Measurements from ENCODE around the gene CDC42BPB.
A peak's percentile ranks its signal among the peaks of the same experiment; 100 is the strongest.
"Not testable (repeated sequence)": the region's sequence is repeated elsewhere in the genome, so short reads cannot be mapped to it uniquely, and the experiment has no call there.

The CDC42BPB gene

GRCh38 chr14:103052407-103052806 lies 4.9 kb downstream of the CDC42BPB start:
- DNase-seq (ENCODE audit: low spot score): no peak

GRCh38 chr14:103050935-103051334 lies 6.4 kb downstream of the CDC42BPB start:
- no peak for DNase-seq (ENCODE audit: low spot score)

- not testable (repeated sequence) for DNase-seq (ENCODE audit: low spot score)
Measured at GRCh38 chr14:103047453-103047852, 9.9 kb downstream of the CDC42BPB start.

GRCh38 chr14:103045371-103045869 lies 11.9 kb downstream of the CDC42BPB start:
- no peak for DNase-seq (ENCODE audit: low spot score)

DNA sequence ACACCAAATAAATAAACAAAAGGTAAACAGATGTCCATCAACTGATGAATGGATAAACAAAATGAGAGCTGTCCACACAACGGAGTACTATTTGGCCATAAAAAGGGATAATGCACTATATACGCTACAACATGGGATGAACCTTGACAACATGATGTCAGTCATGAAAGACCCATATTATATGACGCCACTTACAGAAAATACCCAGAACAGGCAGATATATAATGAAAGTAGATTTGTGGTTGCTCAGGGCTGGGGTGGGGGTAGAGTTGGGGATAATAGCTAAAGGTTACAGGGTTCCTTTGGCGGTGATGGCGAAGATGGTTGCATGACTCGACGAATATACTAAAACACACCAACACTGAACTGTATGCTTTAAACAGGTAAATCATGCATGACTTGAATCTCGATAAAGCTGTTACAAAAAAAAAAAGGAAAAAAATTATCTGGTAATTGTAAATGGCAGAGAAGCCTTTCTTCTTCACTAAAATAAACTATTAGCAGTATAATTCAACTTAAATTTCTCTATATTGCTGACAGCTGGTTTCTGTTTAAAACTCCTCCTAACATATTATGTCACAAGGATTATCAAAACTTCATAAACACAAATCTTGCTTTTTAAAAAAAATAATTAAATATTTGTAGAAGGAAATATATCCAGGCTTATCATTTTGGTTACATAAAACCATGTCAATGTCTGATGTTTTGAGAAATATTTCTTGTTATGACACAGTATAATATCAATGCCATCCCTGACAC lies 13.9 kb downstream of the CDC42BPB start:
- DNase-seq (ENCODE audit: low spot score): no peak

- DNase-seq (ENCODE audit: low spot score): no peak
Measured at GRCh38 chr14:103041464-103041863, 15.9 kb downstream of the CDC42BPB start.

DNA sequence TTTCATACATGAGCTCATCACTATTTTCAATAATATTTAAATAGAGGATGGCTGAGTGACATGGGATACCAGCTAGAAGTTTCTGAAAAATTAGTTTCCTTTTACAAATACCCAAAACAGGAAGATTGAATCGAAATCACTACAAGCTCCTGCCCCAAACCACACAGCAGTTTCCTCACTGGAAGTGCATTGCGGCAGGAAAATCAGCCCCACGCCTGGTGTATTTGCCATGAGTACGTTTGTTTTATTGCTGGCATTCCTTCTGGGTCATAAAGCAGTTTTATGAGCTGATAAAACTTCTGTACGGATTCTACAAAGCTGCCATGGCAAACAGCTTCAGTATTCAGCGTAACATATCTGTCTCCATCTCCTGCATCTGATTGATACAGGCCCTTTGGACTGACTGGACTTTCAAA lies 23.7 kb downstream of the CDC42BPB start:
- peak; percentile 56 for DNase-seq (ENCODE audit: low spot score)

DNA sequence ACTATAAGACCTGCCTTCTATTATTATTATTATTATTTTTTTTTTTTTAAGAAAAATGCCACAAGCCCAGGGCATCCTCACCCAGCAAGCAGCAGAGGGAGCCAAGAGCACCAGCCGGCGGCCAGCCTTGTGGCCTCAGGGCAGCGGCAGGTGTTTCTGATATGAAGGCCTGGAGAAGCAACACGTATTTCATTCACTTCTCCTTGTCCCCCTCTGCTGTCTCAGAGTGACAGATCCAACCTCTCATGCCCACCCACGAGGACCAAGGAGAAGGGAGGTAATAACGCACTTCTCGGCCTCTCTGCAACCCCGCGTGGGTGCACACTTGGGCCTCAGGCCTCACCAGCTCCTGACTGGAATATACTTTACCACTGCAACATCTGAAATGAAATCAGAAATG lies 25.4 kb downstream of the CDC42BPB start:
- DNase-seq (ENCODE audit: low spot score): no peak

GRCh38 chr14:103031566-103031911 lies 25.8 kb downstream of the CDC42BPB start:
- DNase-seq (ENCODE audit: low spot score): no peak

DNA sequence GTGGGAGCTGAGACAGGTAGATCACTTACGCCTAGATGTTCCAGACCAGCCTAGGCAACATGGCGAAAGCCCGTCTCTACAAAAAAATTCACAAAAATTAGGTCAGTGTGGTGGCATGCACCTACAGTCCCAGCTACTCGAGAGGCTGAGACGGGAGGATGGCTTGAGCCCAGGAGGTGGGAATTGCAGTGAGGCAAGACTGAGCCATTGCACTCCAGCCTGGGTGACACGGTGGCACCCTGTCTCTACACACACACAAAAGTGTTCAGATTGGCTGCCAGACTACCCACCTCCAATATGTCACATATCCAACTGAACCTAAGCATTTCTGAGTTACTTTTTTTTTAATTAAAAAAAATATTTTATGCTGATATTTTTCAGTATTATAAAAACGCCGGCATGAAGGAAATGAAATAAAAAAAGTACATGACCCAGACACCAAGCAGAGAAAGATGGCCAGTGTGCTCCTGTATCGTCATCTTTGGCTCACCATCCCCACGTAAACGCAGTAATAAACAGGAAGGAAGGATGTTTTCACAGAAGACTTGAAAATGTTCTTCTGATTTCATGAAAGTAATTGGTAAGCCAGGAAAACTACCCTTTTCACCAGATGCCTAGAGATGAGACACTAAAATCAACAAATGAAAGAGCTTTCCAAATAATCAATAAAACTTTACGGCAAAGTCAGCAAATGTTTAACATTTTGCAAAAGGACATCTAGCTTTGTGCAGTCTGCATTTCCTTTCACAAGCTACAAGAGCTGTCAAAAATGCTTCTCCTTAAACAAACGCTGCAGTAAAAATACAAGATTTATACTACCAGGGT lies 26.4 kb downstream of the CDC42BPB start:
- DNase-seq (ENCODE audit: low spot score): no peak

- no peak for DNase-seq (ENCODE audit: low spot score)
Measured at GRCh38 chr14:103029936-103030335, 27.4 kb downstream of the CDC42BPB start.

- no peak for DNase-seq (ENCODE audit: low spot score)
Measured at GRCh38 chr14:103028772-103029171, 28.6 kb downstream of the CDC42BPB start.

DNA sequence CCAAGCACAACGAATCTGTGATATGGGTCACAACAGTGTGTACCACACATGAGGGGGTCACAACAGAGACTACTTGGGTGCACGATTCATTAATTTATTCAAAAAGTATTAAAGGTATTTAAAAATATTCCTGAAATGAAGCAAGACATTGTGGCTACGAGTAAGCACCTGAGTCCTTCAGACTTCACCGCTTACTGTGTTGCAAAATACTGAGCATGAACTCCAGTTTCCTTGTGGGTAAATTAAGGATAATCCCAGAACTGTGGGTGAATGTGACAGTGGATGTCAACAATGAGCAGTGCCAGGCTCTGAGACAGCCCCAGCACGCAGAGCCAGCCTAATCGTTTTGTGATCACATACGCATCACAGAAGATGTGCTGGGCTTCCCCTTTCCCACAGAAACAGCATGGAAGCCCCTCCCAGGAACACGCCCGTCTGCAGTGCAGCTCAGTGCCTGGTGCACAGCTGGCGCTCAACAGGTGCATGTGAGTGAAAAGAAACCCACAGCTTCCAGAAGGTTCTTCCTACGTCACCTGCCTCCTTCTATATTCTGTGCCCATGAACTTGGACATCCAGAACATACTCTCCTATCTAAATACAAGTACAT lies 29.1 kb downstream of the CDC42BPB start:
- DNase-seq (ENCODE audit: low spot score): no peak

DNA sequence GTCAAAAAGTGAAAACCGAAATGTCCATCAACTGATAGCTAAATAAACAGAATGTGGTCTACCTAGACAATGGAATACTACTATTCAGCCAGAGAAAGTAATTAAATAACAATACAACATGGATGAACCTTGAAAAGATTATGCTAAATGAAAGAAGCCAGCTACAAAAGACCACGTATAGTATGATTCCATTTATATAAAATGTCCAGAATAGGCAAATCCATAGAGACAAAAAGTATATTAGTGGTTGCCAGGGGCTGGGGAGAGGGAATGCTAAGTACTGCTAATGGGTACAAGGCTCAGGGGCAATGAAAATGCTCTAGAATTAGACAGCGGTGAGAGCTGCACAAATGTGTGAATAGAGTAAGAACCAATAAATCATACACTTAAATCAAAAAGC lies 29.9 kb downstream of the CDC42BPB start:
- no peak for DNase-seq (ENCODE audit: low spot score)

DNA sequence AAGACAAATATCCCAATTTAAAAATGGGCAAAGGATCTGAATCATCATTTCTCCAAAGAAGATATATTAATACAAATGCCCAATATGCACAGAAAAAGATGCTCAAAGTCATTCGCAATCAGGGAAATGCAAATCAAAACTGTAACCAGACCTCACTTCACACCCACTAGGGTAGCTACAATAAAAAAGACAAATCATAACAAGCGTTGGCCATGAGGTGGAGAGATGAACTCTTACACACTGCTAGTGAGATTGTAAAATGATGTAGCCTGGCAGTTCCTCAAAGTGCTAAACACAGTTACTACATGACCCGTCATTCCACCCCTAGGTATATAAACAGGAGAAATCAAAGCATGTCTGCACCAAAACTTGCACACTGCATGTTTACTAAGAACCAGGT lies 30.4 kb downstream of the CDC42BPB start:
- DNase-seq (ENCODE audit: low spot score): no peak

GRCh38 chr14:103026196-103026595 lies 31.2 kb downstream of the CDC42BPB start:
- not testable (repeated sequence) for DNase-seq (ENCODE audit: low spot score)

DNA sequence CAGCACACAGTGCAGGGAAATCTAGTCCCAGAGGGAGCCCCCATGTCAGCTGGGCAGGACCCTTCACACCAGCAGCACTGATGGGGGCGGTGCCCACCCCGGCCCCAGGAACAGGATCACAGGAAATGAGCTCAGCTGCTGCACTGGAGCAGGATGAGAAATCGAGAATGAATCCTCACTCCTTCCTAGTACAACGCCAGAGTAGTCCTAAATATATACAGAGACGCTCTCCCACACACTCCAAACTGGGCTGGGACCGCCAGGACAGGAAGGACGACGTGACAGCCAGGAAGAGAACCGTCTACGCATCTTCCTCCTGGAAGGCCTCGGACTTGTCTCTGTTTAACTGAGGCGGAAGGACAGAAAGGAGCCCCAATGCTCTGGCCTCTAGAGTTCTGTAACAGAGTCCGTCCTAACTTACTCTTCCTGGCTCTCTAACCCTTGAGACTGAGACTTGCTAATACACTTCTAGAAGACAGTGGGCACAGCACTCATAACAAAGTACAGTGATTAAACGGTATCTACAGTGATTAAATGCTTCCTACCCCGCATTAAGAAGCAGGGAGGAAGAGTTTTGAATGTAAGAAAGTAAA lies 33.4 kb downstream of the CDC42BPB start:
- no peak for DNase-seq (ENCODE audit: low spot score)

- DNase-seq (ENCODE audit: low spot score): no peak
Measured at GRCh38 chr14:103022685-103023044, 34.7 kb downstream of the CDC42BPB start.

GRCh38 chr14:103022002-103022684 lies 35.2 kb downstream of the CDC42BPB start:
- DNase-seq (ENCODE audit: low spot score): no peak

GRCh38 chr14:103021684-103022001 lies 35.7 kb downstream of the CDC42BPB start:
- no peak for DNase-seq (ENCODE audit: low spot score)

GRCh38 chr14:103020271-103021170 lies 36.8 kb downstream of the CDC42BPB start:
- DNase-seq (ENCODE audit: low spot score): no peak
